HCT116 (cell line): ENCODE measurements around the gene TERT. TPM values are rescaled to one million over a fixed set of nuclear protein-coding genes. Genes with fewer than 3 reads are reported as not detected.

Experiments
- ATAC-seq: fragments of 200-7000 bp; cut with Tn5 transposase; 2 replicates; pipeline ENCODE4 v1.9.1; 2020; ENCODE audit warnings: mild to moderate bottlenecking, moderate library complexity
- BruUV-seq: library from RNA; stranded (reverse); fragments of 400-500 nt; replicated peaks from 2 replicates; lab custom pipeline; 2021; lab: Mats Ljungman, UMichigan
- CTCF ChIA-PET: fragments of 300-600 bp; sonication (Branson Sonifier 250); formaldehyde crosslinking; loops from one replicate; lab custom pipeline; 2021; ENCODE audit warnings: antibody characterized with exemption; lab: Charles Lee
- POLR2A ChIA-PET: fragments of 300-600, 350-600 bp; sonication (Branson Sonifier 250); formaldehyde crosslinking; loops from one replicate; lab custom pipeline; 2021; ENCODE audit warnings: antibody characterized with exemption; lab: Charles Lee
- RAD21 ChIA-PET, 2 experiments: fragments of 300-600 bp; sonication (Branson Sonifier 250); formaldehyde crosslinking; loops; one replicate each; lab custom pipeline; 2023; ENCODE audit warnings: low total read pairs in 2 of 2; ENCODE audit not compliant: uncharacterized antibody in 2 of 2, unreplicated experiment in 2 of 2, low non-redundant PET in 1 of 2; lab: Charles Lee
- DNase-seq: peaks from one replicate; pipeline ENCODE4 v3.0.0-alpha.2; 2010; ENCODE audit warnings: low read depth, low spot score
- H2AFZ ChIP-seq: fragments of 200-600 bp; shearing (Covaris generic), sonication (generic); 2 replicates; pipeline ENCODE4 v1.6.1; 2017; ENCODE audit warnings: low read depth, mixed run types, mixed read lengths, antibody characterized with exemption, low read length; ENCODE audit not compliant: poor library complexity, severe bottlenecking
- H3K27ac ChIP-seq: 2 replicates; pipeline ENCODE4 v1.5.1; 2012; ENCODE audit warnings: low read depth, low read length
- H3K27me3 ChIP-seq: fragments of 200-600 bp; sonication (generic); 2 replicates; pipeline ENCODE4 v1.6.1; 2016; ENCODE audit warnings: mixed run types, low read length, mixed read lengths; ENCODE audit not compliant: insufficient read depth
- H3K36me3 ChIP-seq, 2 experiments: fragments of 200-500 bp in 1 of 2; fragments of 200-600 bp in 1 of 2; sonication (Bioruptor generic) in 1 of 2; sonication (generic) in 1 of 2; 2 replicates each; pipeline versions ENCODE4 v1.5.1 to v1.6.1; 2014 to 2016; ENCODE audit warnings: low read length in 2 of 2, inconsistent platforms in 1 of 2, mixed read lengths in 1 of 2, mixed run types in 1 of 2; ENCODE audit not compliant: insufficient read depth in 2 of 2, control insufficient read depth in 1 of 2
- H3K4me1 ChIP-seq, 2 experiments: fragments of 200-600 bp in 1 of 2; sonication (generic) in 1 of 2; 2 replicates each; pipeline versions ENCODE4 v1.5.1 to v1.6.1; 2012 to 2017; ENCODE audit warnings: low read length in 2 of 2, inconsistent platforms in 1 of 2, mild to moderate bottlenecking in 1 of 2, mixed read lengths in 1 of 2, mixed run types in 1 of 2, moderate library complexity in 1 of 2; ENCODE audit not compliant: insufficient read depth in 2 of 2, control insufficient read depth in 1 of 2
- H3K4me2 ChIP-seq: fragments of 200-600 bp; sonication (generic); 2 replicates; pipeline ENCODE4 v1.6.1; 2017; ENCODE audit warnings: mixed run types, low read length, mixed read lengths
- H3K4me3 ChIP-seq, 2 experiments: fragments of 200-600 bp in 1 of 2; sonication (generic) in 1 of 2; replicated peaks in 1 of 2; 2 replicates each; pipeline ENCODE4 v1.5.1; 2011 to 2016; ENCODE audit warnings: low read length in 2 of 2, control low read depth in 1 of 2, low read depth in 1 of 2, mild to moderate bottlenecking in 1 of 2, mixed read lengths in 1 of 2, mixed run types in 1 of 2
- H3K79me2 ChIP-seq: fragments of 200-600 bp; sonication (generic); 2 replicates; pipeline ENCODE4 v1.6.1; 2017; ENCODE audit warnings: mild to moderate bottlenecking, mixed run types, low read length, moderate library complexity, mixed read lengths; ENCODE audit not compliant: insufficient read depth
- H3K9ac ChIP-seq: fragments of 200-600 bp; sonication (generic); 2 replicates; pipeline ENCODE4 v1.6.1; 2016; ENCODE audit warnings: low read length, mixed read lengths
- H3K9me2 ChIP-seq: fragments of 200-600 bp; sonication (generic), shearing (Covaris generic); 2 replicates; pipeline ENCODE4 v1.6.1; 2017; ENCODE audit warnings: mixed run types, mild to moderate bottlenecking, moderate library complexity; ENCODE audit not compliant: insufficient read depth
- H3K9me3 ChIP-seq, 2 experiments: fragments of 200-500 bp in 1 of 2; fragments of 200-600 bp in 1 of 2; sonication (Bioruptor generic) in 1 of 2; sonication (generic) in 1 of 2; 2 replicates each; pipeline ENCODE4 v1.6.1; 2014 to 2017; ENCODE audit warnings: low read length in 2 of 2, mixed read lengths in 2 of 2, inconsistent platforms in 1 of 2, low read depth in 1 of 2, mild to moderate bottlenecking in 1 of 2, mixed run types in 1 of 2, moderate library complexity in 1 of 2; ENCODE audit not compliant: control insufficient read depth in 1 of 2, insufficient read depth in 1 of 2
- H4K20me1 ChIP-seq: fragments of 200-600 bp; sonication (generic), shearing (Covaris generic); 2 replicates; pipeline ENCODE4 v1.6.1; 2017; ENCODE audit warnings: mixed run types, mild to moderate bottlenecking, moderate library complexity; ENCODE audit not compliant: insufficient read depth
- POLR2A ChIP-seq: IDR thresholded peaks from 2 replicates; pipeline ENCODE4 v1.7.0; 2011; ENCODE audit warnings: borderline replicate concordance; ENCODE audit not compliant: insufficient read depth, insufficient read length; ENCODE audit errors: extremely low read depth
- POLR2AphosphoS5 ChIP-seq: IDR thresholded peaks from 2 replicates; pipeline ENCODE4 v1.6.1; 2011; ENCODE audit warnings: mild to moderate bottlenecking, low read depth, low read length, moderate library complexity
- REST ChIP-seq: IDR thresholded peaks from 2 replicates; pipeline ENCODE4 v1.6.1; 2012; ENCODE audit warnings: low read depth
- TCF7L2 ChIP-seq: IDR thresholded peaks from 2 replicates; pipeline ENCODE4 v1.7.0; 2011; ENCODE audit warnings: borderline replicate concordance, inconsistent platforms; ENCODE audit not compliant: insufficient read depth, insufficient read length; ENCODE audit errors: extremely low read depth
- ZNF274 ChIP-seq: fragments of 200-500 bp; sonication (Bioruptor generic); IDR thresholded peaks from 2 replicates; pipeline ENCODE4 v1.6.1; 2014; ENCODE audit warnings: mild to moderate bottlenecking, low read depth, low read length, inconsistent platforms
- intact Hi-C: fragments of 100-400 bp; cut with micrococcal nuclease; formaldehyde crosslinking; loops from 2 replicates; pipeline ENCODE4 v1.10.0; 2022
- total RNA-seq: library from RNA; stranded (reverse); gene quantifications from one replicate; pipeline ENCODE4 v1.2.1, GENCODE V29; 2021; ENCODE audit not compliant: unreplicated experiment

Gene TERT
- total RNA-seq, 1 experiment from 2014 or later = 6.9 TPM

DNA sequence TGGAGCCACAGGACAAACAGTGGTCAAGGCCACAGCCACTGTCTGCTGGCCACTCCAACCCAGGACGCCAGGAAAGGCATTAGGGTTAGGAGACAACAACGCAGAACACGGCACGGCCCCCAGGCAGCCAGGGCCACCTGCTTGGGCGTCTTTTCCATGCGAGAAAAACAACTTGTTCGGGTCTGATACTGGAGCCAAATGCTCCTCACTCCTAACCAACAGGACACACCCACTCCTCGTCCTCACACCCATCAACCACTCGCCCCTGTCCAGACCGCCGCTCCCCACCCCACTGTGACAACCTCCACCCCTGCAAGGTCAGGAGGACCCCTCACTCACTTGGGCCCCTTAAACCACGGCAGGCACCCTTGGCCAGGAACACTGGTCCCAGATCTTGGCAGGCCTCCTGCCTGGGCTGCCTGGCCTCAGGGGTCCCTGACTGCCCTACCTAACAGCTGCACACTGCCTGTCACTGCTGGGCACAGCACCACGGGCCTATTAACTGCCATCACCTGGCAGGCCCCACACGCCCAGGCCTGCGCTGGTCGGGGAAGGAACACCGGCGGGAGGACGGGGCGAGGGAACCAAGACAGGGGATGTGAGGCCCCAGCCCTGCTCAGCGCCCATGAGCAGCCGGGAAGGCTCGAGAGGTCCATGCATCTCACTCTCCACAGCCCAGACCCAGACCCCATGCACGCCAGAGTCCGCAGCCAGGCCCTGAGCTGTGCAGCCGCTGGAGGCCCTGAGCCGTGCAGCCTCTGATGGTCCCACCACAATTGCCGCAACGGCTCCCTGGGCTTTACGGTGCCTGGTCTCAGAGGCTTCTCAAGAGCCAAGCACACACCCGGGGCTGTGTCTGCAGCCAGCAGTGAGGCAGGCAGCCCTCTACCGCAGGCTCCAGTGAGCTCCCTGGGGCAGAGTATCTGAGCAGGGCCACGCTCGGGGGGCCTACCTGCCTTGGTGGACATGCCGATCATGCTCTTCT lies 36.3 kb upstream of the TERT start:
- Histone ChIP-seq H3K4me2 (no peak overlapping the region), H3K9me2 (no peaks in the 10 kb centered on the region)
- no peak for TF ChIP-seq POLR2A
- TF ChIP-seq POLR2AphosphoS5 = no peak
- TF ChIP-seq ZNF274 = no peak
- no peak for TF ChIP-seq REST
- TF ChIP-seq TCF7L2 = no peak
- TF ChIP-seq, all 23 proteins: peak for 0
- H2AFZ ChIP-seq = no peak overlapping the region
- H3K9me3 ChIP-seq = no peaks in the 10 kb centered on the region
- peaks cover 20 to 30% of the 10 kb centered on the region in 2 experiments for H3K4me1 ChIP-seq
- no peak overlapping the region for H3K9ac ChIP-seq
- ATAC-seq (no peak), DNase-seq (no peak)
- ChIA-PET CTCF (no interaction called here), POLR2A (no interaction called here), RAD21 (no interaction called here)
- peaks cover 12 to 35% of the 10 kb centered on the region in 2 experiments; a peak in 3 of 4 replicates for H3K36me3 ChIP-seq
- no peaks in the 10 kb centered on the region for H3K27me3 ChIP-seq
- BruUV-seq = no TSS peak
- H3K4me3 ChIP-seq = no peak overlapping the region
- H3K79me2 ChIP-seq = peaks cover 24% of the 10 kb centered on the region; the same call in 1 of the 2 replicates
- no peak overlapping the region for H3K27ac ChIP-seq
- intact Hi-C loops = no loop called here
- H4K20me1 ChIP-seq = peaks cover 5% of the 10 kb centered on the region; the same call in 1 of the 2 replicates
